NCI-H460 (cell line): ENCODE data around the gene ATXN1. TPM values are rescaled to one million over a fixed set of nuclear protein-coding genes. Genes with fewer than 3 reads are reported as not detected.

Source experiments
- DNase-seq: peaks from one replicate; pipeline ENCODE4 v3.0.0-alpha.2; 2016; ENCODE audit warnings: low read depth; ENCODE audit errors: extremely low read depth
- total RNA-seq: library from RNA; depleted of rRNA; stranded (reverse); fragments of >200 nt; shearing (Covaris generic); gene quantifications from 2 replicates; pipeline ENCODE4 v1.2.3, GENCODE V29; 2014

The ATXN1 gene
- total RNA-seq, 1 experiment from 2014 or later: 20.4 TPM

GRCh38 chr6:16659466-16660156 is 101.6 kb downstream of the ATXN1 start:
- DNase-seq: no peak

GRCh38 chr6:16658348-16659034 is 102.8 kb downstream of the ATXN1 start:
- no peak for DNase-seq

DNA sequence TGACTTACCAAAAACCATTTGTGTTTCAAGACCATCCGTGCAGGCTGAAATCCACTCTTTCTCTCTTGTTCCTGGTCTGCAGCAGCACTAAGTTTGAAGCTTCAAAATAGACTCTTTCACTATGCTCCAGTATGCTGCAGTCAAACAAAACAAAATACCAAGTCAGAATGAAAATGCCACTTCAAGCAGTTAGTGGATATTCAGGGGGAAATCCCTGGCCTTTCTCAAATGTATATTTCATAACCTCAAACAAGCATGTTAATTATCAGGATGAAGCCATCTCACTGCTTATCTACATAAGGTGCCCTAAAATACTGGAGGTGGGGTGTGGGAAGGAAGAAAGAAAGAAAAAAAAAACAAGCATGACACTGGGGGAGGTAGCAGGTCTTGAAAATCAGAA is 103.5 kb downstream of the ATXN1 start:
- DNase-seq: no peak

- DNase-seq: no peak
Observed at GRCh38 chr6:16656451-16656850, 104.8 kb downstream of the ATXN1 start.

DNA sequence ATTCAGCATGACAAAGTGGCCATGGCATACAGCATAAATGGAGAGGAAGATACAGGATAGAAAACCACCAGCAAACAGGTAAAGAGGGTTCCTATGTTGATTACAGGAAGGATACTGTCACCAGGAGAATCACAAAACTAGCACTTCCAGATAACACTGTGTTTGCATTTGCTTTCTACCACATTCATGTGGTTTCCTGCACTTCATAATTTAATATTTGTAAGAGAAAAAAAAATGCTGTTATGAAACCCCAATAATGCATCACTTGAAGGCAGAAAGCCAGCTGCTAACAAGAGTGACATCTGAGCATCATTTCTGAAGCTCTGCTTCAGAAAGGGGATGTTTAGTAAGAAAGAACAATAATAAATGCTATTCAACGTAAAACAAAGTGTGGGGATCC is 106.6 kb downstream of the ATXN1 start:
- DNase-seq: no peak

DNA sequence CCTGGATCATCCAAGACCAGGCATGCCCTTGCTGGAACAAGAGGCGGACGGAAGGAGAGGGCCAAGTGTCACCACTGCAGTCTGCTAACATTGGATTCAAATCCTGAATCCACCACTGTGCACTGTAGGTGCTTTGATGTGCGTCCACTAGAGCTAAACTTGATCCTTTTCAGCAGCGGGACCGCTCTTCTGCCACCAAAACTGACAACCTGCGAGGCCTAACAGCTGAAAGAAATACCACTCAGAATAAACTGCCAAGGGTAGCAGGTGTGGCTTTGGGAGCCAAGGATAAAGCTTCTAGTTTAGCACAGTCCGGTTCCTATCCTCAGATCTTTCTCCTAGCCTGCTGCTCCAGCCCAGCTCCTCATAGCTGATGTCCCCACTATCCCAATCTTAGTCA is 108.0 kb downstream of the ATXN1 start:
- no peak for DNase-seq

- no peak for DNase-seq
Observed at GRCh38 chr6:16651871-16652270, 109.4 kb downstream of the ATXN1 start.

DNA sequence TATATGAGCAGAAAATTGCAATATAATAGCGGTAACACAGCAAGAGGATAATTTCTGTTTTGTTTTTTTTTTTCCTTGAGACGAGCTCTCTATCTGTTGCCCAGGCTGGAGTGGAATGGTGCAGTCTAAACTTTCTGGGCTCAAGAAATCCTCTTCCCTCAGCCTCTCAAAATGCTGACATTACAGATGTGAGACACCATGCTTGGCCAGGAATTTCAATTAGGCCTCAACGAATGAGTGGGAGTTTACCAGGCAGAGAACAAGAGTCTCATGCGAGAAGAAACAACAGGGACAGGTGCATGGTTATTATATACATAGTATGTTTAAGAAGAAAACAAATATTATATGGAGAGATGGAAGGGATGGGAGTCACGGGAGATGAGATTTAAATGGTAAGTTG is 111.4 kb downstream of the ATXN1 start:
- no peak for DNase-seq

DNA sequence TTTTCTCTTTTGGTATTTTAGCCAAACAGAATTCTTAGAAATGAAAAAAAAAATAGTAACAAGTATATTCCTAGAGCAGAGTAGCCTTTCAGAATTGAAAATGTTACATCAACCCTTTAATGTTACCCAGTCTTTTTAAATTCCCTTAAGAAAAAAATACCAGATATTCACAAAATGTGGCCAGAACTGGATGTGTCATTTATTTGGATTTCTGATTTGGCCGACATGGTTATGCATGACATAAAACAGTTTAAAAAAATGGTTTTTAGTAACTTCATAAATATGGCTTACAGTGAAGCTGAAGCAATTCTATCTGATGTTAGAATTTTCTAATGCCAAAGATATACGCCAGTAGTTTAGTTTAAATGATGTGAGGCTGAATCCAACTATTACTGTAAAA is 112.0 kb downstream of the ATXN1 start:
- DNase-seq: no peak

- no peak for DNase-seq
Observed at GRCh38 chr6:16648003-16648402, 113.3 kb downstream of the ATXN1 start.

GRCh38 chr6:16647422-16647821 is 113.8 kb downstream of the ATXN1 start:
- no peak for DNase-seq

- no peak for DNase-seq
Observed at GRCh38 chr6:16644540-16645250, 116.6 kb downstream of the ATXN1 start.

DNA sequence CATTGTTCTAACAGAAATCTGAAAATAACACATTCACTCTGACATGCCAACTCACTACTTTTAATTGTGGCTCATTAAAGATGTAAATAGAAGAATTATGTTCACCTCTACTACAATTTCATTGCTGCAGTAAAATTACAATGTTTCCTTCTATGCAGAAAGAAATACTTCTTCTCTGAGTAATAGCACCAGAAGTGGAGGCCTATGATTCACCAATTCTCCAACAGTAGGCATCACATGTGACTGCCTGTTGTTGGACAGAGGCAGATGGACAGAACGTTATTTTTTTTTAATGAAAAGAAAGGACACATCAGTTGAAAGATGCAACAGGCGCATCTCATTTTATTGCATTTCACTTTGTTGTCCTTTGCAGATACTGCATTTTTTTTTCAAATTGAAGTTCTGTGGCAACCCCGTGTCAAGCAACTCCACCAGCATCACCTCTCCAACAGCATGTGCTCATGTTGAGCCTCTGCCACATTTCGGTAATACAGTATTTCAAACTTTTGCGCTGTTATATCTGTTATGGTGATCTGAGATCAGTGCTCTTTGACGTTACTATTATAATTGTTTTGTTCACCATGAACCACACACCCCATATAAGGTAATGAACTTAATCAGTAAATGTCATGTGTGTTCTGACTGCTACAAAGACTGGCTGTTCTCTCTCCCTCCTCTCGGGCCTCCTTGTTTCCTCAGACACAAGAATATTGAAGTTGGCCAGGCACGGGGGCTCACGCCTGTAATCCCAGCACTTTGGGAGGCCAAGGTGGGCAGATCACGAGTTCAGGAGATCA is 121.4 kb downstream of the ATXN1 start:
- no peak for DNase-seq

DNA sequence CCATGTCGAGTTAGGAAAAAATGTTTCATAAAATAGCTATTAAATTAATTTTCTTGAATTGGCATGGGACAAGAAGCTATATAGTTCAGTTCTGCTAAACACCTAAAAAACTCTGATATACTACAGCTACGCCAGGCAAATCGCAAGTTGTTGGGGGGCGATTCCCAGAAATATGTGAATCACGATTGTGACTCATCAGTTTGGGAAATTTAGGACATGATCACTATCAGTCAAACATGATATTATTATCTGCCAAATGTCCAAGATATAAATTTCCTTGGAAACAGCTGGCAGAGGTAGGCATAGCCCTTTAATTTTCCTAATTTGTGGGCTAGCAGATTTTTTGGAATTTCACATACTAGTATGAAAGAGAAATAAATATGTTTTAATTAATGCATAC is 123.6 kb downstream of the ATXN1 start:
- no peak for DNase-seq

GRCh38 chr6:16635810-16636602 is 125.3 kb downstream of the ATXN1 start:
- peak; percentile 6 for DNase-seq

- DNase-seq: no peak
Observed at GRCh38 chr6:16635291-16635809, 125.9 kb downstream of the ATXN1 start.

GRCh38 chr6:16634855-16635254 is 126.4 kb downstream of the ATXN1 start:
- DNase-seq: no peak

- DNase-seq: no peak
Observed at GRCh38 chr6:16633961-16634360, 127.3 kb downstream of the ATXN1 start.

- DNase-seq: peak; percentile 8
Observed at GRCh38 chr6:16633465-16633864, 127.8 kb downstream of the ATXN1 start.

DNA sequence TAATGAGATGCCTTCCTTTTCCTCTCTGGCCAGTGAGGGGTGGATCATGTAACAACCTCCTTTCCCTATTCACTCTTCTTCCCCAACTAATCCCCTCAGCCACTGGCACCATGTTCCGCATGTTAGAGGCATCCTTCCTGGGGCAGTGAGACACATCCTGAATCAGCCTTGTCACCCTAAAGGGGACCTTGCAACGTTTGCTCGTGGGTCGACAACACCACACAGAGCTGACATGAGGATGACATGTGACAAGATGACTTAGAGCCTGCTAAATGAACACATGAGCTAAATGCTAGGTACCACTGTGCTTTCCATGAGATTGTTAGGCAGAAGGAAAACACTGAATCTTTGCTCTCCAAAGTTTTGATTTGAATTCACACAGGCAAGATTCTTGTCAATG is 129.2 kb downstream of the ATXN1 start:
- no peak for DNase-seq
